ENCODE results near the gene SORCS3. TPM values are rescaled to one million over a fixed set of nuclear protein-coding genes. Genes with fewer than 3 reads are reported as not detected.

Gene SORCS3
- total RNA-seq, 1 donor from 2014 or later, result 2.0 TPM

GRCh38 chr10:105185161-105185560 lies 544.1 kb downstream of the SORCS3 start:
- Mint-ChIP-seq H3K27me3 (ENCODE audit: unreplicated experiment) (peaks cover 2% of the 10 kb centered on the region), H3K4me3 (ENCODE audit: unreplicated experiment) (no peak overlapping the region), H3K36me3 (ENCODE audit: unreplicated experiment) (no peaks in the 10 kb centered on the region), H3K9me3 (ENCODE audit: unreplicated experiment) (peaks cover 2% of the 10 kb centered on the region), H3K4me1 (ENCODE audit: low read depth, unreplicated experiment) (peaks cover 5% of the 10 kb centered on the region), H3K27ac (ENCODE audit: unreplicated experiment) (no peak overlapping the region)
- no peak for TF ChIP-seq CTCF (IDR thresholded peaks at IDR 0.05; ENCODE audit: partially characterized antibody, unreplicated experiment)
- no peak for DNase-seq

GRCh38 chr10:105187243-105187642 lies 546.2 kb downstream of the SORCS3 start:
- no peak overlapping the region for H3K4me3 Mint-ChIP-seq (ENCODE audit: unreplicated experiment)
- H3K27me3 Mint-ChIP-seq (ENCODE audit: unreplicated experiment), result no peaks in the 10 kb centered on the region
- H3K36me3 Mint-ChIP-seq (ENCODE audit: unreplicated experiment), result no peaks in the 10 kb centered on the region
- TF ChIP-seq CTCF (IDR thresholded peaks at IDR 0.05; ENCODE audit: partially characterized antibody, unreplicated experiment), result no peak
- no peak overlapping the region for H3K27ac Mint-ChIP-seq (ENCODE audit: unreplicated experiment)
- H3K9me3 Mint-ChIP-seq (ENCODE audit: unreplicated experiment), result peaks cover 2% of the 10 kb centered on the region
- H3K4me1 Mint-ChIP-seq (ENCODE audit: low read depth, unreplicated experiment), result peaks cover 5% of the 10 kb centered on the region
- DNase-seq, result no peak

GRCh38 chr10:105188737-105189462 lies 547.8 kb downstream of the SORCS3 start:
- H3K9me3 Mint-ChIP-seq (ENCODE audit: unreplicated experiment), result peaks cover under 1% of the 10 kb centered on the region
- H3K27me3 Mint-ChIP-seq (ENCODE audit: unreplicated experiment), result no peaks in the 10 kb centered on the region
- H3K4me1 Mint-ChIP-seq (ENCODE audit: low read depth, unreplicated experiment), result peaks cover 5% of the 10 kb centered on the region
- DNase-seq, result no peak
- no peak for TF ChIP-seq CTCF (IDR thresholded peaks at IDR 0.05; ENCODE audit: partially characterized antibody, unreplicated experiment)
- no peak overlapping the region for H3K27ac Mint-ChIP-seq (ENCODE audit: unreplicated experiment)
- no peaks in the 10 kb centered on the region for H3K36me3 Mint-ChIP-seq (ENCODE audit: unreplicated experiment)
- no peak overlapping the region for H3K4me3 Mint-ChIP-seq (ENCODE audit: unreplicated experiment)

GRCh38 chr10:105189463-105189800 lies 548.3 kb downstream of the SORCS3 start:
- H3K4me1 Mint-ChIP-seq (ENCODE audit: low read depth, unreplicated experiment), result peaks cover 5% of the 10 kb centered on the region
- no peaks in the 10 kb centered on the region for H3K27me3 Mint-ChIP-seq (ENCODE audit: unreplicated experiment)
- no peak overlapping the region for H3K27ac Mint-ChIP-seq (ENCODE audit: unreplicated experiment)
- H3K36me3 Mint-ChIP-seq (ENCODE audit: unreplicated experiment), result no peaks in the 10 kb centered on the region
- no peak for TF ChIP-seq CTCF (IDR thresholded peaks at IDR 0.05; ENCODE audit: partially characterized antibody, unreplicated experiment)
- no peaks in the 10 kb centered on the region for H3K9me3 Mint-ChIP-seq (ENCODE audit: unreplicated experiment)
- no peak overlapping the region for H3K4me3 Mint-ChIP-seq (ENCODE audit: unreplicated experiment)
- DNase-seq, result no peak

- no peak overlapping the region for H3K4me3 Mint-ChIP-seq (ENCODE audit: unreplicated experiment)
- no peaks in the 10 kb centered on the region for H3K27me3 Mint-ChIP-seq (ENCODE audit: unreplicated experiment)
Observed at GRCh38 chr10:105192146-105192545, 551.1 kb downstream of the SORCS3 start.

More at GRCh38 chr10:105192146-105192545, 551.1 kb downstream of the SORCS3 start:
- peaks cover 4% of the 10 kb centered on the region for H3K4me1 Mint-ChIP-seq (ENCODE audit: low read depth, unreplicated experiment)
- DNase-seq, result no peak
- no peak overlapping the region for H3K27ac Mint-ChIP-seq (ENCODE audit: unreplicated experiment)
- no peaks in the 10 kb centered on the region for H3K36me3 Mint-ChIP-seq (ENCODE audit: unreplicated experiment)
- no peaks in the 10 kb centered on the region for H3K9me3 Mint-ChIP-seq (ENCODE audit: unreplicated experiment)
- TF ChIP-seq CTCF (IDR thresholded peaks at IDR 0.05; ENCODE audit: partially characterized antibody, unreplicated experiment), result no peak
